Measurements from ENCODE around the gene JOSD2.
"Not testable (repeated sequence)": the region's sequence is repeated elsewhere in the genome, so short reads cannot be mapped to it uniquely, and the experiment has no call there.

Gene JOSD2

DNA sequence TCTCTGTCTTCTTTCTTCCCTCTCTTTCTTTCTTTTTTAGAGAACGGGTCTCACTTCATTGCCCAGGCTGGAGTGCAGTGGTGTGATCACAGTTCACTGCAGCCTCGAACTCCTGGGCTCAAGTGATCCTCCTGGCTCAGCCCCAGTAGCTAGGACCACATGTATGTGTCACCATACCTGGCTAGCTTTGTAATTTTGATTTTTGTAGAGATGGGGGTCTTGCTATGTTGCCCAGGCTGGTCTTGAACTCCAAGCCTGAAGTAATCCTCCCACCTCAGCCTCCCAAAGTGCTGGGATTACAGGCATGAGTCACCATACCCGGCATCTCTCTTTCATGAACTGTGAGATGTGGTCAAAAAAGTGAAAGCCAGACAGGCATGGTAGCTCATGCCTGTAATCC lies 37.7 kb downstream of the JOSD2 start:
- DNase-seq, result not testable (repeated sequence)

- no peak for DNase-seq
Observed at GRCh38 chr19:50468818-50469217, 42.2 kb downstream of the JOSD2 start.

GRCh38 chr19:50467566-50467965 lies 43.4 kb downstream of the JOSD2 start:
- DNase-seq, result no peak

DNA sequence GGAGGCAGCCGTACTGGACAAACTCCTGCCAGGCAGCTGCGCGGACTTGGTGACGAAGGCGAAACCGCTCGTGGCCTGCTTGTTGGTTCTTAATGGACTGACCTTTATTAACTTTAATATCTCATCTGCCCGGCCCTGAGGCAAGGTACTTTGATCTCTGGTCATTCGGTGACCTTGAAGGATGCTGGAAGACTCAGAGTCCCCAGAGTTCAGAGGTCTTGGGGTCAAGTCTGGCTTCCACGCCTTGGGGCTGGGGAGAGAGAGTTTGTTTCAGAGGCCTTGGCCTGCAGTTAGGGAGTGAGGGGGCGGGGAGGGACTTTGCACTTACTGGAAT lies 44.3 kb downstream of the JOSD2 start:
- no peak for DNase-seq

DNA sequence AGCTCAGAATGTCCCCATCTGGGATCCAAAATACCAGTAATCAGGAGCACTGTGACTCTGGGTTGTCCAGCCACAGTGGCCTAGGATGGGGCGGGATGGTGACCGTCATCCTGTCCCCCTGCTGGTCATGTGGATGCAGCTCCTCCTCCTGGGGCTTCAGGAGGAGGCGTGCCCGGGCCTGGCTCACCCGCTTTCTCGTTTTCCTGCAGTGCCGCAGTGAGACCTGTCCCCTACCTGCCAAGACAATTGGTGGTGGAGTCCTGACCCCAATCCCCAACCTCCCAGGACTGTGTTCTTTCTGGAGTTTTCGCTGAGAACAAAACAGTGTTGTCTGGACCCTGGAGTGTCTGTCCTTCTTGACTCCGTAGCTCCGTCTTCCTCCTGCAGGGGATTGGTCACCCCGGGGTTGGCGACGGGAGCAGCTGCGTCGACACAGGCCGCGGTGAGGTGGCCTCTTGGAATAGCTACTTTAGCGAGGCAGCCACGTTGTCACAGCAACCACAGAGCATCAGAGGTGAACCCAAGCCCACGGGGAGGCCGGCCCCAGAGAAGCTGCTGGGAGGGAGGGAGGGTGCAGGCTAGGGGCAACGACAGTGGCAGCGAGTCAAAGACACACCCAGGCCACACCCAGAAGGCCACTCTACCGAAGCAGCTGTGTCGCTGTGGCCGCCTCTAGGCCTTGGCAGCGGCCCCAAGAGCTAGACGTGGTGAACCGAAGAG lies 44.8 kb downstream of the JOSD2 start:
- DNase-seq, result peak; percentile 76

DNA sequence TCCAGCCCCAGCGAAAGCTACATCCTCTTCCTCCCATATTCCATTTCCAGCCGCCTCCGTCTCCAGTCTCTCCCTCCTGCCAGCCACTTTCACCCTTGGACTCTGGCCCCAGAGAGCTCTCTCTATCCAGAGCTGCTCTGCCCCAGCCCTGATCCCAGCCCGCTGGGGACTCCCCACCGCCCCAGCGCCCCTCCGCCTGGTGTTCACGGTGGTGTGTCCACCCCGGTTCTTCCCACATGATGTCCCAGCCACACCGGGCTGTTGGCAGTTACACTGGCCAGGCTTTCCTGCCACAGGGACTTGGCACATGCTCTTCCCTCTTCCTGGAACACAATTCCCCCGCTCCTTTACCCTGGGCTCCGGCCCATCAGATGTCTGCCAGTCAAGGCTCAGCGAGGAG lies 46.0 kb downstream of the JOSD2 start:
- no peak for DNase-seq

- no peak for DNase-seq
Observed at GRCh38 chr19:50464348-50464747, 46.6 kb downstream of the JOSD2 start.

DNA sequence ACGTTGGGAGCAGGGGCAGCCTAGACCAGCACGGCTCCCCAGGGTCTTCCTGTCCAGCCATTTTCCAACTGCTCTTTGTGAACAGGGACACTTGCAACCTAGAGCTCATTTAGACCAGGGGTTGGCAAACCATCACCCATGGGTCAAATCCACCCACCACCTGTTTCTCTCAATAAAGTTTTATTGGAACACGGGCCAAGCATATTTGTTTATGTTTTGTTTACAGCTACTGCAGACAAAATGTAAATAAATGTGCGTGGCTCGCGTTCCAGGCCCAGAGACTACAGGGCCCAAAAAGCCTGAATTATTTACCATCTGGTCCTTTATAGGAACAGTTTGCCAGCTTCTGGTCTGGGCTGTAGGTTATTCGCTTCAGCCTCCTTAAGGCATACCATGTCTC lies 48.0 kb downstream of the JOSD2 start:
- DNase-seq, result no peak

- peak; percentile 68 for DNase-seq
Observed at GRCh38 chr19:50461066-50461875, 49.7 kb downstream of the JOSD2 start.

- no peak for DNase-seq
Observed at GRCh38 chr19:50460161-50460765, 50.7 kb downstream of the JOSD2 start.

GRCh38 chr19:50459638-50460037 lies 51.4 kb downstream of the JOSD2 start:
- DNase-seq, result no peak

DNA sequence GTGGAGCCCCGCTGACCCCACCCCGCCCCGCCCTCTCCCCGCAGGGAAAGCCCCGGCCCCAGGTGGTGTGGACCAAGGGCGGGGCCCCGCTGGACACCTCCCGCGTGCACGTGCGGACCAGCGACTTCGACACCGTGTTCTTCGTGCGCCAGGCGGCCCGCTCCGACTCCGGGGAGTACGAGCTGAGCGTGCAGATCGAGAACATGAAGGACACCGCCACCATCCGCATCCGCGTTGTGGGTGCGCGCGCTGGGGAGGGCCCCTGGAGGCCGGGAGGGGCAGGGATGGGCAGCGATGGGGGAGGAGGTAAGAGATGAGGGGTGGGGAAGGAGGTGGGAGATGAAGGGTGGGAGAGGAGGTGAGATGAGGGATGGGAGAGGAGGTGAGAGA lies 51.9 kb downstream of the JOSD2 start:
- no peak for DNase-seq

- no peak for DNase-seq
Observed at GRCh38 chr19:50458396-50459066, 52.5 kb downstream of the JOSD2 start.

GRCh38 chr19:50457300-50457699 lies 53.7 kb downstream of the JOSD2 start:
- DNase-seq, result no peak

All from NCI-H748 treated with DMSO at 0.1 percent for 48 hours (cell line).